GM12864 (cell line): ENCODE results near the gene R3HDM4.

ENCODE experiments used
- DNase-seq: peaks from one replicate; pipeline ENCODE4 v3.0.0-alpha.2; 2011; ENCODE audit warnings: low read depth
- H3K4me3 ChIP-seq: 2 replicates; pipeline ENCODE4 v1.5.1; 2011; ENCODE audit warnings: mild to moderate bottlenecking, low read depth, low read length, control low read depth
- CTCF ChIP-seq: IDR thresholded peaks from 2 replicates; pipeline ENCODE4 v1.5.1; 2011; ENCODE audit warnings: low read depth, mild to moderate bottlenecking, moderate library complexity, low read length, control low read depth, inconsistent platforms; ENCODE audit errors: missing control alignments

Gene R3HDM4

GRCh38 chr19:952049-952679 is 39.1 kb upstream of the R3HDM4 start:
- DNase-seq, result no peak
- no peak for TF ChIP-seq CTCF
- peak overlapping the region; percentile 55 for H3K4me3 ChIP-seq

- no peak for DNase-seq
- H3K4me3 ChIP-seq, result no peak overlapping the region; the same call in 1 of the 2 replicates
- no peak for TF ChIP-seq CTCF
Measured at GRCh38 chr19:950352-951066, 37.5 kb upstream of the R3HDM4 start.

GRCh38 chr19:948842-949496 is 36.0 kb upstream of the R3HDM4 start:
- H3K4me3 ChIP-seq, result no peak overlapping the region
- TF ChIP-seq CTCF, result no peak
- DNase-seq, result no peak

GRCh38 chr19:947707-948539 is 34.9 kb upstream of the R3HDM4 start:
- no peak for TF ChIP-seq CTCF
- H3K4me3 ChIP-seq, result peak overlapping the region; percentile 39
- peak; percentile 94 for DNase-seq

GRCh38 chr19:947090-947706 is 34.2 kb upstream of the R3HDM4 start:
- peak; percentile 29 for TF ChIP-seq CTCF
- H3K4me3 ChIP-seq, result peak overlapping the region; percentile 39
- DNase-seq, result no peak
